Measurements from ENCODE around the gene NLRP9.
A peak's percentile ranks its signal among the peaks of the same experiment; 100 is the strongest.

The NLRP9 gene

DNA sequence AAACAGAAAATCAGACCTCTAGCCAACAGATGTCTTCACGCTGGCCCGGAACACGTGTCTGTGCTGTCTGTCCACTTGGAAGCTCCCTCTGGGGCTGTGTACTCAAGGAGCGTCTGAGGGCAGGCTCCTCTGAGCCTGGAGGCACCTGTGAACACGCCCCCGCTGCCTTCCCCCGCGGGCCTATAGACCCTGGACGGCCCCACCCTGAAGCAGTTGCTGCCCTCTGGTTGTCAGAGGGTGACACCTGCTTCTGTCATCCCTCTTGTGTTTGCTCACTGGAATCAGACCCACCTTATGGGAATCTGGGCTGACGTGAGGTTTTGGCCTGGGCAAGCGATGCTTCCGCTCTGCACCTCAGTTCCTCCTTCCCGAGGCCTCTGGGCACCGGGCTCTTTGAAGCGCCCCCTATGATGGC is 44.0 kb downstream of the NLRP9 start:
- no peak overlapping the region for H3K27ac Mint-ChIP-seq
- H3K27me3 Mint-ChIP-seq (ENCODE audit: low read depth), result no peaks in the 10 kb centered on the region
- H3K36me3 Mint-ChIP-seq (ENCODE audit: low read depth), result peaks cover 45% of the 10 kb centered on the region
- H3K4me3 Mint-ChIP-seq, result no peak overlapping the region
- H3K4me1 Mint-ChIP-seq, result peaks cover 1% of the 10 kb centered on the region
- no peaks in the 10 kb centered on the region for H3K9me3 Mint-ChIP-seq
- TF ChIP-seq, protein P1, sequence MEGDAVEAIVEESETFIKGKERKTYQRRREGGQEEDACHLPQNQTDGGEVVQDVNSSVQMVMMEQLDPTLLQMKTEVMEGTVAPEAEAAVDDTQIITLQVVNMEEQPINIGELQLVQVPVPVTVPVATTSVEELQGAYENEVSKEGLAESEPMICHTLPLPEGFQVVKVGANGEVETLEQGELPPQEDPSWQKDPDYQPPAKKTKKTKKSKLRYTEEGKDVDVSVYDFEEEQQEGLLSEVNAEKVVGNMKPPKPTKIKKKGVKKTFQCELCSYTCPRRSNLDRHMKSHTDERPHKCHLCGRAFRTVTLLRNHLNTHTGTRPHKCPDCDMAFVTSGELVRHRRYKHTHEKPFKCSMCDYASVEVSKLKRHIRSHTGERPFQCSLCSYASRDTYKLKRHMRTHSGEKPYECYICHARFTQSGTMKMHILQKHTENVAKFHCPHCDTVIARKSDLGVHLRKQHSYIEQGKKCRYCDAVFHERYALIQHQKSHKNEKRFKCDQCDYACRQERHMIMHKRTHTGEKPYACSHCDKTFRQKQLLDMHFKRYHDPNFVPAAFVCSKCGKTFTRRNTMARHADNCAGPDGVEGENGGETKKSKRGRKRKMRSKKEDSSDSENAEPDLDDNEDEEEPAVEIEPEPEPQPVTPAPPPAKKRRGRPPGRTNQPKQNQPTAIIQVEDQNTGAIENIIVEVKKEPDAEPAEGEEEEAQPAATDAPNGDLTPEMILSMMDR (IDR thresholded peaks at IDR 0.05; ENCODE audit: unreplicated experiment in 3 of 3), result no peak

DNA sequence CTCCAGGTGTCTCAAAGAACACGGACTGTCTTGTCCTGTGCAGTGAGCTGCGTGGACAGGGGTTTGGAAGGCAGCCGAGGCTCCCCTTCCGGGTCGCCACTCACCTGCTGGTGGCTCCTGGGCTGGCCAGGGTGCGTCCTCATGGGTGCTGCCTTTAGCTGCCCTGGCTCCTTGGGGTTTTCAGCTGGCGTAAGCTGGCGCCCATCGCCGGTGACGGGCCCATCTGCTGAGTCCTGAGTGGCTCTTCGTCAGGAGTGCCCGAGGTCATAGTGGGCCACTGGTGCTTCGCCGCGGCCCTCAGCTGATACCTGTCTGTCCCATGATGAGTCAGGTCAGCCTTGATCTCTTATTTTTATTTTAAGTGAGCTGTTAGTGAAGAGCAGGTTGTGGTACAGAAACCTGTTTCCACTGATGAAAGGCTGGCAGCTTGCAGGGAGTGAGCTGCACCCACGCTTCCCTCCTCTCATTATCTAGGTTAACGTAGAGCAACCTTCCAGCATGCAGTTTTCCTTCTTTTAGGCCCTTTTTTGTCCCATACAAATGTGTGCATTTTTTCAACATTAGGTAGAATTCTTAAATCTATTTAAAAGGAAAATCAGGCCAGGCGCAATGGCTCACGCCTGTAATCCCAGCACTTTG is 44.7 kb downstream of the NLRP9 start:
- Mint-ChIP-seq H3K27ac (no peak overlapping the region), H3K4me1 (peaks cover 7% of the 10 kb centered on the region), H3K36me3 (ENCODE audit: low read depth) (peaks cover 43% of the 10 kb centered on the region), H3K4me3 (no peak overlapping the region), H3K9me3 (no peaks in the 10 kb centered on the region), H3K27me3 (ENCODE audit: low read depth) (no peaks in the 10 kb centered on the region)
- TF ChIP-seq, protein P1 (IDR thresholded peaks at IDR 0.05; ENCODE audit: unreplicated experiment in 3 of 3), result no peak

DNA sequence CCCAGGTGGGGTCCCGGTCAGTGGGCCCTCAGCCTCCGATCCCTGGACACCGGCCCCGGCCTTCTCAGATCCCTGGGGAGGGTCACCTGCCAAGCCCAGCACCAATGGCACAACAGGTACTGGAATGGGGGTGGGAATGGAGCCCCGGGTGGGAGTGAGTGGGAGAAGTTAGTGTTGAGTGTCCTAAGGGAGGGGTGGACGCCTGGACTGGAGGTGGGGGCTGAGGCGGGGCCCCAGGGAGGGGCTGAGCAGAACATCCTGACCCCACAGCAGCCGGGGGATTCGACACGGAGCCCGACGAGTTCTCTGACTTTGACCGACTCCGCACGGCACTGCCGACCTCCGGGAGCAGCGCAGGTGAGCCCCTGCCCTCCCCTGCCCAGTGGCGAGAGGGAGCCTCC is 45.5 kb downstream of the NLRP9 start:
- Mint-ChIP-seq H3K27ac (no peak overlapping the region), H3K4me3 (no peak overlapping the region), H3K9me3 (no peaks in the 10 kb centered on the region), H3K36me3 (ENCODE audit: low read depth) (peaks cover 40% of the 10 kb centered on the region), H3K4me1 (peaks cover 7% of the 10 kb centered on the region), H3K27me3 (ENCODE audit: low read depth) (no peaks in the 10 kb centered on the region)
- TF ChIP-seq, protein P1 (IDR thresholded peaks at IDR 0.05; ENCODE audit: unreplicated experiment in 3 of 3), result no peak

DNA sequence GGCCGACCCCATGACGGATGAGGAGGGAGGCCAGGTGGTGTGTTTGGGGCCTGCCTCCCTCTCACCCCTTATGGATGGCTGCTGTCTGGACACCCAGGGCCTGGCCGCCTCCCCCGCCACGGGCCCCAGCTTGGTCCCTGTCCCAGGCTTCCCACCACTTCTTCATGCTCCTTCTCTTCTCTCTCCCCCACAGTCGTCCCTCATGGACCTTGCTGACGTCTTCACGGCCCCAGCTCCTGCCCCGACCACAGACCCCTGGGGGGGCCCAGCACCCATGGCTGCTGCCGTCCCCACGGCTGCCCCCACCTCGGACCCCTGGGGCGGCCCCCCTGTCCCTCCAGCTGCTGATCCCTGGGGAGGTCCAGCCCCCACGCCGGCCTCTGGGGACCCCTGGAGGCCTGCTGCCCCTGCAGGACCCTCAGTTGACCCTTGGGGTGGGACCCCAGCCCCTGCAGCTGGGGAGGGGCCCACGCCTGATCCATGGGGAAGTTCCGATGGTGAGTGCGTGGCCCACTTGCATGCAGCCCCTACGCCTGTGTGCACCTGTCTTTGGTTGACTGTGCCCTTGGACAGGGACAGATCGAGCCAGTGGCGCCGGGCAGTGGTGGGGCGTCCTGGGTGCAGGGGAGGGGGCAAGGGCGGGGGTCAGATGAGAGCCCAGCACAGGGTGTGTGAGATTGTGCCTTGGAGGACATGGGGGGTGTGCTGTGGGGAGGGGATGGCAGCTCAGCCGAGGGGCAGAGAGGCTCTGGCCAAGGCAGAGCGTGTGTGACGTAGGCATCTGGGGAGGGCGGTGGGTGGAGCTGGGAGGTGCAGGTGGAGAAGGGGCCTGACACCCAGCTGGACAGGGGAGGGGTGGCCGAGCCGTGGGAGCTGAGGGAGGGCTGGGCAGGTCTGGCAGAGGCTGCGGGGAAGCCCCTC is 46.4 kb downstream of the NLRP9 start:
- no peak overlapping the region for H3K27ac Mint-ChIP-seq
- peaks cover 7% of the 10 kb centered on the region for H3K4me1 Mint-ChIP-seq
- H3K27me3 Mint-ChIP-seq (ENCODE audit: low read depth), result no peaks in the 10 kb centered on the region
- H3K4me3 Mint-ChIP-seq, result no peak overlapping the region
- TF ChIP-seq, protein P1 (IDR thresholded peaks at IDR 0.05; ENCODE audit: unreplicated experiment in 3 of 3), result no peak
- no peaks in the 10 kb centered on the region for H3K9me3 Mint-ChIP-seq
- H3K36me3 Mint-ChIP-seq (ENCODE audit: low read depth), result peaks cover 36% of the 10 kb centered on the region

DNA sequence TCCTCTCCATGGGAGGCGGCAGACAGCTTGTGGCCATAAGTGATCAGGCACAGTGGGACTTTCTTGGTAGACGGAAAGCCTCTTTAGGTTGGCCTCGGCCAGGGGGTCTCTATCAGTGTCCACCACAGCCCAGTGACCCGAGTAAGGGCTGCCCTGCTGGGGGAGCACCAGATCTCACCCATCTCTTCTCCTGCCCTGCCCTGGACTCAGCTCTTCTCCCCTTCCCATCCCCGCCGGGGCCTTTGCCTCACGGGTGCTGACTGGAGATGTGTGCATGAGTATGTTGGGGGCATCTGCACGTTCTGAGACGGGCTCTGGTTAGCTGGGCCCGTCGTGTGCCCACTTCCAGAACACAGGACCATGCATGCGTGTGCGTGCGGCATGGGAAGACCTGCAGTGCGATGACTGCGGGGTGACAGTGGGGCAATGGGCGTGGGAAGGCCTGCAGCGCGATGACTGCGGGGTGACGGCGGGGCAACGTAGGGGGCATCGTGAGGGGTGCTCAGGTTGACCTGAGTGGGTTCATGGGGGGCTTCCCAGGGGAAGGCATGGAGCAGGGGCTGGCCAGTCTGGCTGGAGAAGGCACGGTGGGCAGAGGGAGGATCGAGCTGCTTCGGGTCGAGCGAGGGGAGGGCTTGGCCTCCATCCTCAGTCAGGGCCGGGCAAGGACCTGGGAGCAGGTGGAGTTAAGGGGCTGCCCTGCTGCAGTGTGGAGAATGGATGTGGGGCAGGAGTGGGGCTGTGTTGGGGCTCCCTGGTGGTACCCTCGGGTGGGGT is 47.2 kb downstream of the NLRP9 start:
- H3K36me3 Mint-ChIP-seq (ENCODE audit: low read depth), result peaks cover 31% of the 10 kb centered on the region
- TF ChIP-seq, protein P1 (IDR thresholded peaks at IDR 0.05; ENCODE audit: unreplicated experiment in 3 of 3), result no peak
- H3K9me3 Mint-ChIP-seq, result no peaks in the 10 kb centered on the region
- H3K27me3 Mint-ChIP-seq (ENCODE audit: low read depth), result no peaks in the 10 kb centered on the region
- H3K27ac Mint-ChIP-seq, result peak overlapping the region in 1 of 3 experiments; percentile 84
- H3K4me1 Mint-ChIP-seq, result peaks cover 7% of the 10 kb centered on the region
- H3K4me3 Mint-ChIP-seq, result no peak overlapping the region
